ENCODE data around the gene NRG2. TPM values are rescaled to one million over a fixed set of nuclear protein-coding genes. Genes with fewer than 3 reads are reported as not detected.

The NRG2 gene
- total and polyA plus RNA-seq, 12 donors = 1.8 to 16.7 (median 8.4) TPM

- H3K27ac ChIP-seq = no peak overlapping the region
- no peak overlapping the region for H3K4me3 ChIP-seq
- no peak for DNase-seq
- intact Hi-C loops (cut with DNase I) = no loop called here
- H3K27me3 ChIP-seq = no peaks in the 10 kb centered on the region
- 77 to 87% (median 81%) methylated on average over 3 of the region's 3 CpGs for WGBS, 4 donors
- H3K36me3 ChIP-seq (replicated peaks in 1 of 2) = no peaks in the 10 kb centered on the region
- no peaks in the 10 kb centered on the region for H3K9me3 ChIP-seq (replicated peaks in 1 of 3)
- peaks cover 3 to 8% of the 10 kb centered on the region in 2 donors for H3K4me1 ChIP-seq (replicated peaks in 1 of 2)
- TF ChIP-seq CTCF (IDR thresholded peaks at IDR 0.05) = no peak
Observed at GRCh38 chr5:140033037-140033760, 9.9 kb downstream of the NRG2 start.

DNA sequence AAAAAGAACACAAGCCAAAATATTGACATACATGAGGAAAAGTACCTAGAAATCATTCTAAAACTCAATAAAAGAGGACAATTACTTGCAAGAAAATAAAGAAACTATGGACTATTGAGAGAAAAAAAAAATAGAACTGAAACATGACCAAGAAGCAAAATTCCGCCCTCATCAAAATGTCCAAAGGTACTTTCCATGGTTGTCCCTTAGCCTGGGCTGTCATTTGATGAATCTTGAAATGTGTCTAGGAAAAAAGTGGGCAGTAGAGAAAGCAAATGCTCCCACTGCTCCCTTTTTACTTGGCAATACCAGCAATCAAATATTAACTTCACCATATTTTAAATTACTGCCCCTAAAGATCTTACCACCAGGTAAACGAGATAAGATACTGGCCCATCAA, 10.8 kb downstream of the NRG2 start:
- H3K4me3 ChIP-seq = no peak overlapping the region
- 92 to 97% (median 95%) methylated on average over 2 of the region's 2 CpGs for WGBS, 4 donors
- intact Hi-C loops (cut with DNase I) = no loop called here

DNA sequence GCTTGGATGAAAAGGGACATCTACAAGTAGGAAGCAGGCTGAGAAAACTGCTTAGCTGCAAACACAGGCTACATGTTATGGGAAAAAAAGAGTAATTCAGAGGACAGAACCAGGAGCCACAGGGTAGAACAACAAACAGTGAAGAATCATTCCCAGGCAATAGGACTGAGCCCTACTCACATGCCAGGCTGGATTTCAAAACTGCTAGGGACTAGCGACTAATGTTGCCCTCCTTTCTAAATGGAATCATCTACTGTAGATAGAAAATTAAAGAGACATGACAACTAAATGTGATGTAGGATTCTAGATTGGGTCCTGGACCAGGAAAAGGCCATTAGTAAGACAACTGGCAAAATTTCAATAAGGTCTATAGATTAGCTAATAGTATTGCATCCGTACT, 15.3 kb downstream of the NRG2 start:
- no peak for TF ChIP-seq CTCF (IDR thresholded peaks at IDR 0.05)
- no peak for TF ChIP-seq POLR2A (IDR thresholded peaks at IDR 0.05)
- 91 to 95% (median 94%) methylated on average over 2 of the region's 2 CpGs for WGBS, 4 donors
- Histone ChIP-seq H3K4me3 (no peak overlapping the region), H3K4me1 (replicated peaks in 1 of 2) (peaks cover 0 to 2% of the 10 kb centered on the region in 2 donors), H3K9me3 (replicated peaks in 1 of 3) (no peaks in the 10 kb centered on the region), H3K27ac (no peak overlapping the region), H3K27me3 (no peaks in the 10 kb centered on the region), H3K36me3 (replicated peaks in 1 of 2) (no peaks in the 10 kb centered on the region)
- no peak for DNase-seq
- intact Hi-C loops (cut with DNase I) = no loop called here

More for the DNA sequence above, 10.8 kb downstream of the NRG2 start:
- H3K27me3 ChIP-seq = no peaks in the 10 kb centered on the region
- H3K4me1 ChIP-seq (replicated peaks in 1 of 2) = peaks cover 0 to 8% of the 10 kb centered on the region in 2 donors
- TF ChIP-seq CTCF (IDR thresholded peaks at IDR 0.05) = no peak
- no peak for TF ChIP-seq POLR2A (IDR thresholded peaks at IDR 0.05)
- H3K27ac ChIP-seq = no peak overlapping the region
- no peaks in the 10 kb centered on the region for H3K9me3 ChIP-seq (replicated peaks in 1 of 3)
- DNase-seq = no peak
- no peaks in the 10 kb centered on the region for H3K36me3 ChIP-seq (replicated peaks in 1 of 2)

GRCh38 chr5:140025736-140026135, 17.4 kb downstream of the NRG2 start:
- 82 to 93% (median 85%) methylated on average over 3 of the region's 3 CpGs for WGBS, 4 donors
- intact Hi-C loops (cut with DNase I) = no loop called here

More at GRCh38 chr5:140025736-140026135, 17.4 kb downstream of the NRG2 start:
- TF ChIP-seq POLR2A (IDR thresholded peaks at IDR 0.05) (no peak), CTCF (IDR thresholded peaks at IDR 0.05) (no peak)
- Histone ChIP-seq H3K9me3 (replicated peaks in 1 of 3) (no peaks in the 10 kb centered on the region), H3K4me3 (no peak overlapping the region), H3K27ac (no peak overlapping the region), H3K27me3 (no peaks in the 10 kb centered on the region), H3K36me3 (replicated peaks in 1 of 2) (no peaks in the 10 kb centered on the region), H3K4me1 (replicated peaks in 1 of 2) (peaks cover 11 to 17% of the 10 kb centered on the region in 2 donors)
- DNase-seq = no peak

Data from adrenal gland (tissue), 12 donors.